NCI-H2196 (cell line): ENCODE measurements around the gene SYT13.
A peak's percentile ranks its signal among the peaks of the same experiment; 100 is the strongest.

ENCODE experiments used
- DNase-seq: peaks from one replicate; lab custom pipeline; 2025; ENCODE audit not compliant: unreplicated experiment; lab: John Stamatoyannopoulos, UW

SYT13 gene

GRCh38 chr11:45275828-45276227, 10.3 kb downstream of the SYT13 start:
- DNase-seq: no peak

DNA sequence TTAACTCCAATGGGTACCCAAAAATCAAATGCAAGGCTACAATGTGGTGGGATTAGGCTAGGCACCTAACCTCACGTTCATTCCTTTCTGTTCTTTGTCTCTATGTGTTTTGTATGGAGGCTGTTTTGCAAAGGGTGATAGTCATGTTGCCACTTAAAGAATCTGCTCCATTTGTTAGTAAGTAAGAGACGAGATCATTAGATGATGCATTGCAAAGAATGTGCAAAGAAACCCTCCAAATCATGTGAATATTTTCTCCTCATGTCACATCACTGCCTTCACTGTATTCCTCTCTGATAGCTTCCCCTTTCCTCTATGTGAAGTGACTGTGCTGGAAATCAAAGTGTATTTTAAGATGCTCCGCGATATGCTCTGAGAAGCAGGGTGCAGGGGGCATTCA, 11.9 kb downstream of the SYT13 start:
- no peak for DNase-seq

DNA sequence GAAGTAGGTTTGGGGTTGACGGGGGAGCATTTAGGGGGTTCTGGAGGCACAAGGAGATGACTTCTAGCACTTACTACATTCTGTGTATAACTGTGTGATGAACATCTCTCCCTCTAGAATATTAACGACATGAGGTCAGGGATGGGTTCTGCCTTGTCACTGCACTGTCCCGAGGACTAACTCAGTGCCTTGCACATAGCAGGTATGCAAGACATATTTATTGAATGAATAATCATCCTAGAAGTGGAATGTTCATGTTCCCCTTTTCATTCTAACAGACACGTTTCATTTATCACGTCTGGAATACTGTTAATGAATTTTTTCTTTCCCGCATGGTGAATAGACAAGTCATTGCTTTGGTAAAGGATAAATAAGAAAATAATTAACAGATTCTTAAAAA, 12.6 kb downstream of the SYT13 start:
- DNase-seq: no peak

GRCh38 chr11:45272701-45273100, 13.4 kb downstream of the SYT13 start:
- DNase-seq: peak; percentile 72

GRCh38 chr11:45270946-45271716, 15.0 kb downstream of the SYT13 start:
- no peak for DNase-seq

GRCh38 chr11:45269678-45270077, 16.5 kb downstream of the SYT13 start:
- no peak for DNase-seq

DNA sequence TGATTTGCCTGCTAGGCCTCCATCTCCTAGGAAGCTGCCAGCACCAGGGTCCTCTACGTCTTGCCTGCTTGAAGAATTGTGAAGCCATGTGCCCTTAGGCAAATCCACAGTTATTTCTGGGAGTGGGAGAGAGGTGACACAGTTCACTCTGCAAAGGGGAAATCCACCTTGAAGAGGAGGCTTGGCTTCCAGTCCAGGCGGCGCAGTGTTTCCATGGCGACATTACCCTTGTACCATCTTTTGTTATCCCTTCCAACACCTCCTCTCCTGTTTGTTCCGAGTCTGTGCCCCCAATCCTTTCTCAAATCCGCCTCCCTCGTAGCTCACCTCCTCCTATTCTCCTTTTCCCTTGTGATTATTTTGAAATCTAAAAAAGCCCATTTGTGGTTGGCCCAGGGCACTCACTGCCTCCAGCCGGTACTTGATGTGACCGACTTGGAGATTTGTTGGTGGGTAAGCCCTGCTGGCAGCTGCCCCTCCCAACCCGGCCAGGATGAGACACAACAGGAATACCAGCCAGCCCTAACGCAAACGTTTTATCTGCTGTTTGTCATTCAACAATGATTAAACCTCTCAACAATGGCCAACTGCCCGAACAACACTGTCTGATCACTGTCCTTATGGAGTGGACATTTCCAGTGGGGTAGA, 18.4 kb downstream of the SYT13 start:
- DNase-seq: no peak

DNA sequence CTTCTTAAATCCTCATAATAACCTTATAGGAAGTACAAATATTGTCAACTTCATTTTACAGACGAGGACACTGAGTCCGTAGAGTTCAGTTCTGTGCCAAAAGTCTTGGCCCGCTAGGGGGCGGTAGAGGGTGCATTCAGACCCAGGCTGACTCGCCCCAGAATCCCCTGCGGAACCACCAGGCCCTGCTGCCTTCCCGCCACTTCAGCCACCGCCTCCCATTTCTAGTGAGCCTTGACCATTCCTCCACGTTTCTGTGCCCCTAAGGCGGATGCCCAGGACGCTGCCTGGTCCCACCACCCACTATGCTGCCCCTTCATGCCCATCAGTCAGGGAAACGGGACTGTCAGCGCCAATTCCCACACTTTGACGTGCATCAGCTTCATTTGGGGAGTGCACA, 19.1 kb downstream of the SYT13 start:
- DNase-seq: no peak

GRCh38 chr11:45266676-45267020, 19.5 kb downstream of the SYT13 start:
- DNase-seq: no peak

DNA sequence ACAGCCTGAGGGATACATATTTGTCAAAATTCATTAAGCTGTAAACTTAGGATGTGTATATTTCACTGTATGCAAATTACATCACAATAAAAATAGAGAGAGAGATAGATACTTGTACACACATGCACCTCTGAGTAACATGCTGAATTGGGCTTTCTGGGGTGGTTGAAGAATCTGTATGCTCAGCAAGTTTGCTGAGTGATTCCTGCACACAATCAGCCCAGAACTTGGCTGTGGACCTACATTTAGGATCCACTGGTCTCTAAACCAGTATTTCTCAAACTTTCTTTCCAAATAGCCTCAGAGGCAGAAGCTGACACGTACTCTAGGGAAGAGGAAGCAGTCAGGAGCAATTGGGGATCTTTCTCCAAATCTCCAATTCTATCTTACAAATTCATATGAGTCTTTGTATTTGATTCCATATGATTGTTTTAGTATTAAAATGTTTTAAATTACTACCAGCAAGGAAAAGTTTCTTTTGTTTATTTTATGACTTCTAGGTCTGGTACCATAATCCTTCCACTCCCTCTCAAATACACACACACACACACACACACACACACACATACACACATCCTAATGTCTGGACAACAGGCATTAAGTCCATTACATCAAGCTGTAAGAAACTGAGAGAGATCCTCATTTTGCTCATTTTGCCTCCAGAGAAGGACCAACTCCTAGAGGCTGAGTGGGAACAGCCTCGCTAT, 20.0 kb downstream of the SYT13 start:
- no peak for DNase-seq

GRCh38 chr11:45264839-45265515, 21.2 kb downstream of the SYT13 start:
- no peak for DNase-seq

DNA sequence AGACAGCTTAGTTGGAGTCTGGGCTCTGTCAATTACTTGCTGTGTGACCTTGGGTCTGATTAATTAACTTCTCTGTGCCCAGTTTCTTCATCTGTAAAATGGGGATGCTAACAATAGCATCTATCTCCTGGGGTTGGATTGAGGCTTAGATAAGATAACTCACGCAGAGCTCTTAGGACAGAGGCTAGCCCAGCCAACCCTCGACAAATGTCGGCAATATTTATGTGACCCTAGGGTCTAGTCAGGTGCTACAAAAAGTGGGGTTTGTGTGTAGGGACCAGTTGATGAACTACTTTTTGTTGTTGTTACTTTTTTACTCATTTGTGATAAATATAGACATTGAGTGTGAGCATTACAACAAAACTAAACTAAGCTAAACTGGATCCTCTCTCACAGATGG, 22.4 kb downstream of the SYT13 start:
- no peak for DNase-seq

- DNase-seq: peak; percentile 22
Measured at GRCh38 chr11:45262900-45263299, 23.2 kb downstream of the SYT13 start.

DNA sequence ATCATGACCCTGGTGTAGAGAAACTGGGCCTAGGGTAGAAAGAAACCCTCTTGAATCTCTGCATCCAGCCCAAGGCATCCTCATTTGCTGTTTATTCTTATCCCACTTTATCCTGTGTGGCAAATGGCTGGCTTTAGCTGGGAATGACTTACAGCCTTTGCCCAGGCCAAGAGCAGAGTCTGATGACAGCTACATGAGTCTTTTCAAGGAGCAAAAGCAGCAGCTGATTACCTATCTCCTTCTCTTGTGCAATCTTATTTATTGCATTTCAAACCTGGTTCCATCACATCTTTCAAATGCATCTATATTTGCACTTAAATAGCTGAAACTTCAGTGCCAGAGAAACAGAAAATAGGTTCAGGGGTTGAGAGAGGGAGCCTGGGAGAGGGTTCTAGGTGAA, 26.1 kb downstream of the SYT13 start:
- DNase-seq: no peak

DNA sequence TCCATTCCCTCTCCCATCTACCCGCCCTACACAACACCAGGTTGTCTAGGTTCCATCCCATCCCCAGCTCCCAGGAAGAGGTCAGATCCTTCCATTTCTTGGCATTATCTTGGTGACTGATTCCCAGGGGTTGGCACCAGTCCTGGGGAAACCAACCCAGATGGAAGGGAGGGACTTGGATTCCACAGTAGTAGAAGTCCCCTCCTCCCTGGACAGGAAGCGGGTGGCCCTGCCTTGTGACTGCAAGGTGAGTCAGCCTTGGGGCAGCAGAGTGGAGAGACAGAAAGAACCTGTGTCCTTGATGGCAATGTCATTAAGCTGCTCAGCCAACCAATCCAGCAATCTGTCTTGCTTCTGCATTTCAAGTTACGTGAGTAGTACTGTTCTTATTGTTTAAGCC, 26.5 kb downstream of the SYT13 start:
- no peak for DNase-seq

GRCh38 chr11:45258982-45259530, 27.1 kb downstream of the SYT13 start:
- DNase-seq: no peak

- no peak for DNase-seq
Measured at GRCh38 chr11:45254070-45254469, 32.1 kb downstream of the SYT13 start.

DNA sequence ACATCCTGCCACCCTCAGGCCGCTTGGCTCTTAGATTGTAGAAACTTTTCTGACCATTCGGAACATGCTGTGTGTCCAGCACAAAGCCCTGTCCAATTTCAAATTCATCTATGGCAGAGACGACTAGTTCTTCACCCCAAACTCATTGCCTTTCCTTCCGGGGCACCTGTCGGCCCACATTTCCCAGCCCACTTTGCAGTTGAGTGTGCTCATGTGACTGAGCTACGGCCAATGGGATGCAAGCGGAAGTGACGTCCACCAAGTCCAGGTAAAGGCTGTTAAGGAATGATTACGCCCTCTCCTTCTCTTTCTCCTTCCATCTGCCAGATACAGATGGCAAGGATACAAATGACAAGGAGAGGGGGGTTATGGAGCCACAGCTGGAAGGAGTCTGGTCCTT, 32.5 kb downstream of the SYT13 start:
- no peak for DNase-seq

DNA sequence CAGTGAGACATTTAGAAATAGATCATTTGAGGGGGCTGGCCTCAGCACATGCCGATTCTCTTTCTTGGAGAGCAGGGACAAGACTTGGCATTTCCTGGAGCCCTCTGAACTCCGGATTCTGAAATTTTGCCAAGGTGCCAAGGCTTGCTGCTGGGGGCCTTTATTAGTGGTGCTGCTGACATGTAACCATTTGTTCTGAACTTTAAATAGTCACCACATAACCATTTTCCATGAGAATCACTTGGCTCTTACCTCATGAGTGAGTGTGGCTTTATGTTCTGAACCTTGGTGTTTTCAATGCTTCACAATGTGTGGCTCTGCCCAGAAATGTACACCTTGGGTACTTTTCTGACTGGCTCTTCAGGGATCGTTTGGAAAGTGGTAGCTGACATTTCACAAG, 33.3 kb downstream of the SYT13 start:
- DNase-seq: no peak

DNA sequence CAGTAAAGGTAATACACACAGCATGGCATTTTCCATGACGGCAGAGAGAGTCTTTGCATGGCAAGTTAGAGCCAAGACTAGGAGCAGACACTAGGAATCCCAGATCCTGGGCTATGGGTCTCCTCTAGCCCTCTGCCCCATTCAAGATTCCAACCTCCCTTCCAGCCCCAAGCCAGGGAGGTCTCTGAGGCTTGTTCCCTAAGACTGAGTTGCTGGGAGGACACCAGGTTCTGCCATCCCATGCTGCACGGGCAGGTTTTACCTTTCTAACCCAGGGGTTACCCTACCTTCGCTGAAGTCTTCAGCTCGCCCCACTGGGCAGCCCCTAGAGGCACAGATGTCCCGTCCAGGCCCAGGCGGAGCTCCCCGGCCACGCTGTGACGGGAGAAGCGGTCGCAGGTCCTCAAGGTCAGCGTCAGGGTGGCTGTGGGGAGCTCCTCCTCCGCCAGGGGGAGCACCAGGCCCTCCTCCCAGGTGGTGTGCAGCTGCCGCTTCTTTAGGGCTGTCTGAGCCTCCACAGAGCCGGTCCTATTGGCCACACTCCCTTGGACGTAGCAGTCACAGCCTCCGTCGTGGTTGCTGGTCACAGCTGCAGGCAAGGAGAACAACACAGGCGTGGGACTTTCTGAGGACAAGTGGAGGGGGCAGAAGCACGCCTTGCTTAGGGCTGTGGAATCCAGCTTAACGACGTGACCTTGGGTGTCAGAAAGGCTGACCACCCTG, 33.8 kb downstream of the SYT13 start:
- peak; percentile 30 for DNase-seq
